GM18858 (cell line): ENCODE data around the gene FBXL20.
"Not testable (repeated sequence)": the region's sequence is repeated elsewhere in the genome, so short reads cannot be mapped to it uniquely, and the experiment has no call there.

Experiments
- ATAC-seq: cut with Tn5 transposase; IDR thresholded peaks from one replicate; pipeline ENCODE4 v1.9.1; 2021; ENCODE audit not compliant: unreplicated experiment

The FBXL20 gene

GRCh38 chr17:39334008-39334744 is 67.2 kb downstream of the FBXL20 start:
- ATAC-seq, result not testable (repeated sequence)

GRCh38 chr17:39332092-39332491 is 69.3 kb downstream of the FBXL20 start:
- no peak for ATAC-seq

GRCh38 chr17:39328815-39329214 is 72.6 kb downstream of the FBXL20 start:
- no peak for ATAC-seq

- no peak for ATAC-seq
These were observed 74.3 kb downstream of the FBXL20 start for GRCh38 chr17:39327109-39327508.

GRCh38 chr17:39325528-39326240 is 75.7 kb downstream of the FBXL20 start:
- no peak for ATAC-seq

GRCh38 chr17:39318636-39319035 is 82.8 kb downstream of the FBXL20 start:
- no peak for ATAC-seq

GRCh38 chr17:39306509-39307212 is 94.8 kb downstream of the FBXL20 start:
- no peak for ATAC-seq

- no peak for ATAC-seq
These were observed 95.4 kb downstream of the FBXL20 start for GRCh38 chr17:39305978-39306377.

- no peak for ATAC-seq
These were observed 97.2 kb downstream of the FBXL20 start for GRCh38 chr17:39304188-39304587.

GRCh38 chr17:39294060-39294459 is 107.4 kb downstream of the FBXL20 start:
- ATAC-seq, result no peak

GRCh38 chr17:39292546-39292945 is 108.9 kb downstream of the FBXL20 start:
- not testable (repeated sequence) for ATAC-seq

GRCh38 chr17:39286513-39286912 is 114.9 kb downstream of the FBXL20 start:
- ATAC-seq, result not testable (repeated sequence)

- ATAC-seq, result no peak
These were observed 116.7 kb downstream of the FBXL20 start for GRCh38 chr17:39284685-39285084.

GRCh38 chr17:39283896-39284295 is 117.5 kb downstream of the FBXL20 start:
- ATAC-seq, result no peak

- no peak for ATAC-seq
These were observed 118.3 kb downstream of the FBXL20 start for GRCh38 chr17:39283098-39283497.

- no peak for ATAC-seq
These were observed 119.6 kb downstream of the FBXL20 start for GRCh38 chr17:39281806-39282205.

- not testable (repeated sequence) for ATAC-seq
These were observed 123.2 kb downstream of the FBXL20 start for GRCh38 chr17:39278246-39278645.

- ATAC-seq, result no peak
These were observed 124.3 kb downstream of the FBXL20 start for GRCh38 chr17:39277110-39277509.

GRCh38 chr17:39276113-39276512 is 125.3 kb downstream of the FBXL20 start:
- no peak for ATAC-seq

GRCh38 chr17:39271546-39271945 is 129.9 kb downstream of the FBXL20 start:
- no peak for ATAC-seq

GRCh38 chr17:39270923-39271322 is 130.5 kb downstream of the FBXL20 start:
- no peak for ATAC-seq

- no peak for ATAC-seq
These were observed 137.3 kb downstream of the FBXL20 start for GRCh38 chr17:39264119-39264518.
